Fibroblast of gingiva (primary cell): ENCODE data around the gene LRRC32.

Experiments used
- DNase-seq: peaks from one replicate; pipeline ENCODE4 v3.0.0-alpha.2; 2011; ENCODE audit warnings: low read depth

Gene LRRC32

DNA sequence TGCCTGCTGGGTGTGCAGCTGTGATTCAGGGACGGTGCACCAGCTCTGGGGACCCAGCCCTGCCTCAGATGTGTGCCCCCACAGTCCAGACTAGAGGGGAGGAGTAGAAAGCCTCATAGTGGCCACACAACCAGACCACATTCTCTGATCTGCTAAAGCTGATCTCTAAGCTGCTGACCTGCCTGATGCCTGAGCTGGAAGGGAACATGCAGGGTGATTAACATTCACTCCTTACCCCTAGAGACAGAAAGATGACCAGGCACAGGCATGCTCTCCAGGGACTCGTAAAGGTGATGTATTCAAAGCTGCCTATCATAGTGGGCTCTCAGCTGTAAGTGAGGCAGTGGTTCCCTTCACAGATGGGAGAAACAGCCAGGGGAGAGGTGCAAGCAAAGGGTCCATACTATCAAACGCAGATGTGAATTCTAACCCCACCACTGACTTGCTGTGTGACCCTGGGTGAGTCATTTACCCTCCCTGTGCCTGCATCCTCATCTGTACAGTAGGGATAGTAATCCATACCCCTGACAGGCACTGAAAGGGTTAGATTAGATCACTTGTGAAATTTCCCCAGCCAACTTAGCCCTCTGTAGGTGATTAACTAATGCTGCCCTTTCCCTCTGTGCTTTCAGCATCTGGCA, 29.0 kb upstream of the LRRC32 start:
- DNase-seq = no peak

DNA sequence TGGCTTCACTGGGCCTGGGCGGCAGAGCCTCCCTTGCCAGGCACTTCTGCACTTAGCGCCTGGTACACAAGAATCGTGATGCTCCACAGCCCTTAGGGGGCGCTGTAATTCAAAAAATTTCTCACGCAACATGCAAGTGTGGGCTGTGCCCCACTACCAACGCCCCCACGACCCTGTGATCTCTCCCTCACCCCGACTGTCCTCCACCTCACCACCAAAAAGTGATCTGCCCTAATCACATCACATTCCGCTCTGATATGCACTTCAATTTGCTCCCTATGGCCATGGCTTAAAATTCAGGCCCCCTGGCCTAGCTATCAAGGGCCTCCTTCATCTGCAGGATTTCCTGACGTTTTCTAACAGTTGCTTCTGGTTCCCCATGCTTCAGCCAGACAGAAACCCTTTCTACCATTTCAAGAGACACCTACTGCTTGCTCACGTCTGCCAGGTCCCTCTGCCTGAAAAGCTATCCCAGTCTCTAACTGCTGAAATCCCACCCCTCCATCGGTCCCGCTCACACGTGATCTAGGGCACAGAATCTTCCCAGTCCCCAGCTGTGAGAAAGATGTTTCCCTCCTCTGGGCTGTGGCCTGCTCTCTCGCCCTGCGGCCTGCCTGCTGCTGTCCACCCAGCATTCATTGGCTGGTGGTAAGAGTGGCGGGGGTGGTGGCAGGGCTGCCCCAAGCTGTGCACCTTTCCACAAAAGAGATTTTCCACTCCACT, 27.9 kb upstream of the LRRC32 start:
- DNase-seq = no peak

- DNase-seq = no peak
Measured at GRCh38 chr11:76696756-76697155, 26.2 kb upstream of the LRRC32 start.

GRCh38 chr11:76695771-76696170, 25.2 kb upstream of the LRRC32 start:
- DNase-seq = no peak

GRCh38 chr11:76695133-76695532, 24.6 kb upstream of the LRRC32 start:
- no peak for DNase-seq

GRCh38 chr11:76694664-76695063, 24.1 kb upstream of the LRRC32 start:
- peak; percentile 72 for DNase-seq

DNA sequence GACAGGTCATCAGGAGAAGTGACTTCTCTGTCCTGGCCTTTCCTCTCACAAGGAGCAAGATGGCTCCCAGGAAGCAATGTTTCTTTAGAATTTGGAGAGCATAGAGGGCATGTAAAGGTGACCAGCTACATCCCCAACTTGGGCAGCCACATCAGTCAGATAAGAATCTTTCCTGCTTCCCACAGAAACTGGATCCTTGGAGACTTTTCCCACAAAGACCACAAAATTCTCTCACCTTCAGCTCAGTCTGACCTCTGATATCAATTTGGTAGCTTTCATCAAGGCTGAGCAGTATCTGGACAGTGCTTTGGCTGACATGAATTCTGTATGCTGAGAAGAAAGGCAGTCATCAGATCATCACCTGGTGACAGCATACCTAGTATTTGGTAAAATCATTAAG, 23.3 kb upstream of the LRRC32 start:
- no peak for DNase-seq

DNA sequence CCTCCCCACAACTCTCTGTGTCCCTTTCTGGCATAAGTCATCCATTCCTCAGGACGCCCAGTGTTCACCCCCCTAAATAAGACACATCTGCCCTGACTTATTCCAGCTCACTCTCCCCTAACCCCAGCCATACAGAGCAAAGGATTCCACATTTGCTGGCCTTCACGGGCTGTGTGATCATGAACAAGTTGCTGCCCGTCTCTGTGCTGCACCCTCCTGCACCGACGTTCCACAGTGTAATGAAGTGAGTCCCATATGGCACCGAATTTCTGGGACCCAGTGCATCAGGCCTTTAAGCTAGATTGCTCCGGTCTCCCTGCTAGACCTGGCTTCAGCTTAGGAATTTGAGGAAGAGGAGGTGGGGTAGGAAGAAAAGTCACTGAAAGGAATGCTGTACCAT, 22.4 kb upstream of the LRRC32 start:
- no peak for DNase-seq

- no peak for DNase-seq
Measured at GRCh38 chr11:76691655-76692054, 21.1 kb upstream of the LRRC32 start.

- DNase-seq = peak; percentile 86
Measured at GRCh38 chr11:76690736-76691135, 20.2 kb upstream of the LRRC32 start.

- DNase-seq = no peak
Measured at GRCh38 chr11:76689313-76690260, 19.0 kb upstream of the LRRC32 start.

DNA sequence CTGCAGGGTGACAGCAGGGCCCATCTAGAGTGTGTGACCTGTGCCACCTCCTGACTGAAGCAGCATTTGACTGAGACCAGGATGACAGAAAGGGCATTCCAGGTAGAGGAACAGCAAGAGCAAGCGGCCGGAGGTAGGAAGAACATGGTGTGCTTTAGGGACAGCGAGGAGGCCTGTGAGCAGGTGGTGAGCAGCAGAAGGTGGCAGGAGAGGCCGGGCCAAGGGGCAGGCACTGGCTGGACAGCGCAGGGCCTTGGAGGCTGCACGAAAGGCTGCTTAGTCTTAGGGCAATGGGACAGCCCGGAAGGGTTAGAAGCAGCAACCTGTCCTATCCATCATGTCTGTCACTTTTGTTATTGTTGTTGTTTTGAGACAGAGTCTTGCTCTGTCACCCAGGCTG, 17.6 kb upstream of the LRRC32 start:
- DNase-seq = no peak

GRCh38 chr11:76686261-76687079, 15.9 kb upstream of the LRRC32 start:
- DNase-seq = no peak

DNA sequence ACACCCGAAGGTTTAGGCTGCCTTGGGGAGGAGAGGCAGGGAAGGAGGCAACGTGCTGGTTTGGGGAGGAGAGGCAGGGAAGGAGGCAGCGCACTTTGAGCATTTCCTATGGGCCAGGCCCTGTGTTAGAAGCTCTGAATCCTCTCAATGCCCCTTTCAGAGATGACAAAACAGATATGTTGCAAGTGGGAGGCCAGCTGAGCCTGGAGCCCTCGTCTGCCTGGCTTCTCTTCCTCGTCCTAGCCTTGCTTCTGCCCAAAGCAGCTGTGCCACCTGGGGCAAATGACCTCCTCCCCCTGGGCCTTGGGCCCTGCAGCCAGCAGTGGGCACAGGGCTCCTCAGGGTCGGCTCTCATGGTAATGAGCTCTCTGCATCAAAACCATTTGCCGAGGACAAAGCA, 15.3 kb upstream of the LRRC32 start:
- DNase-seq = no peak

GRCh38 chr11:76685237-76685636, 14.7 kb upstream of the LRRC32 start:
- no peak for DNase-seq

DNA sequence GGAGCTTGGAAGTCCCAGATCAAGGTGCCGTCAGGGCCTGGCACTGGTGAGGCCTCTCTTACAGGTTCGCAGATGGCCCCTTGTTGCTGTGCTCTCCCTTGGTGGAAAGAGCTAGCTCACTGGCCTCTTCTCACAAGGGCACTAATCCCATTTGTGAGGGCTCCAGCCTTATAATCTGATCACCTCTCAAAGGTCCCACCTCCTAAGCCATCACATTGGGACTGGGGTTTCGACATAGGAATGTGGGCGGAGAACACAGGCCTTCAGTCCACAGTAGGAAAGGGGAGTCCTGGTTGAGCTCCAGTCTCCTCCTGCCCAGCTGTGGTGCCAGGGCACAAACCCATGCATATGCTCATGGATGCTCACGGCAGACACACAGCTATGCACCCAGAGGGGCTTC, 14.0 kb upstream of the LRRC32 start:
- no peak for DNase-seq

GRCh38 chr11:76683161-76684095, 12.9 kb upstream of the LRRC32 start:
- no peak for DNase-seq

- DNase-seq = no peak
Measured at GRCh38 chr11:76682684-76683083, 12.1 kb upstream of the LRRC32 start.

DNA sequence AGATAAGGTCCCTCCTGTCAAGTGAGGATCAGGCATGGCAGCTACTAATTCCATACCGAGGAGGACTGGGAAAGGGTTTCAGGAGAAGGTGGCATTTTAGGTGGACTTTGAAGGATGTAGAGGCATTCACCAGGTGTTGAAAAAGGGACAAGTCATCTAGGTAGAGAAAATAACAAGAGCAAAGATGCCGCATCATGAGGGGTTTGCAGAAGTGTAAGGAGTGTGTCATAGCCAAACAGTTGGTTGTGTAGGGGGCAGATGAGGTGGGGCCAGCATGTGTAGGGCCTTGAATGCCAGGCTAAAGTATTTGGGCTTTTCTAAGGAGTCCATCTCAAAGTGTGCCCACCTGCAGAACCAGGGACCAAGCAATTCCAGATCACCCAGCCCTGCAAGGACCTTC, 11.6 kb upstream of the LRRC32 start:
- no peak for DNase-seq

DNA sequence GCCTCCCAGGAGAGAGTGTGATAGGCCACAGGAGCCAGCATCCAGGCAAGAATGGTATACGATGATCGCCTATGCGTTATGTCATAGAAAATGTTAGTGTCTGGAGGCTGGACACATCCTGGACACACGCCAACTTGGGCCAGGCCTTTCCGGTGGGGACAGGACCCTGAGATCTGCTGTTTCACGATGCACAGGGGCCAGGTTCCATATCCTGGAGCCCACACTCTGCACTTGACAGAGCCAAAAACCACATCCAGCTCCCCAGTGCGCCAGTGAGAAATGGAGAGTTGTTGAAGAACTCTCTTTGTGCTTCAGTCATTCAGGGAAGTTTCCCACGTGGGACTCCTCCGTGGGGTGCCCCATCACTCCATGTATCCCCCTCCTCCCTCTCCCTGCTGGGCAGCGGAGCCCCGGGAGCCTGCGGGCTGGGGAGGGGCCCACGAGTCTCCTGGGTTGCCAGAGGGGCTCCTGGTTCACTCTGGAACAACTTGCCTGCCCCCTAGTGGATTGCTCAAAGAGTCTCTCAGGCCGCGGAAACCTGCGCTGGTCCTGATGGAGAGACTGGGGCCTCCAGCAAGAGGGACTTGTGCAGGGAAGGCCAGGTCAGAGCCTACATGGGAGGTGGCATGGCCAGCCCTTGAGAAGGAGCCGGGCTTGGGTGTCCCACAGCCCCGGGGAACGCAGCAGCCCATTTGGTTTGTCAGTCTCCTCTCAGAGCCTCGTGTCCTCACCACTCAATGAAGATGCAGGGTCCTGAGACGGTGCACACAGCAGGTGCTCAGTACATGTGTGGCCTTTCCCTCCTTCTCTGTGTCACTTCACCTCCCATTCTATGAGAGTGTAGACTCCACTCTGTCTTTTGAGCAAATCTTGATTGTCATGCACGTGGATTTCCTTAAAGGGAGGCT, 10.2 kb upstream of the LRRC32 start:
- DNase-seq = peak; percentile 45
